ENCODE measurements around the gene CSAD.

GRCh38 chr12:53219292-53219955 lies 38.7 kb upstream of the CSAD start:
- TF ChIP-seq, protein P1, sequence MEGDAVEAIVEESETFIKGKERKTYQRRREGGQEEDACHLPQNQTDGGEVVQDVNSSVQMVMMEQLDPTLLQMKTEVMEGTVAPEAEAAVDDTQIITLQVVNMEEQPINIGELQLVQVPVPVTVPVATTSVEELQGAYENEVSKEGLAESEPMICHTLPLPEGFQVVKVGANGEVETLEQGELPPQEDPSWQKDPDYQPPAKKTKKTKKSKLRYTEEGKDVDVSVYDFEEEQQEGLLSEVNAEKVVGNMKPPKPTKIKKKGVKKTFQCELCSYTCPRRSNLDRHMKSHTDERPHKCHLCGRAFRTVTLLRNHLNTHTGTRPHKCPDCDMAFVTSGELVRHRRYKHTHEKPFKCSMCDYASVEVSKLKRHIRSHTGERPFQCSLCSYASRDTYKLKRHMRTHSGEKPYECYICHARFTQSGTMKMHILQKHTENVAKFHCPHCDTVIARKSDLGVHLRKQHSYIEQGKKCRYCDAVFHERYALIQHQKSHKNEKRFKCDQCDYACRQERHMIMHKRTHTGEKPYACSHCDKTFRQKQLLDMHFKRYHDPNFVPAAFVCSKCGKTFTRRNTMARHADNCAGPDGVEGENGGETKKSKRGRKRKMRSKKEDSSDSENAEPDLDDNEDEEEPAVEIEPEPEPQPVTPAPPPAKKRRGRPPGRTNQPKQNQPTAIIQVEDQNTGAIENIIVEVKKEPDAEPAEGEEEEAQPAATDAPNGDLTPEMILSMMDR (IDR thresholded peaks at IDR 0.05; ENCODE audit: extremely low read depth in 1 of 2, insufficient read depth in 1 of 2, low read depth in 1 of 2, low read length in 2 of 2), result no peak
- TF ChIP-seq POLR2A (IDR thresholded peaks at IDR 0.05; ENCODE audit: low read depth, low read length), result no peak

Data from endothelial cell of umbilical vein (primary cell).